Karpas-422 (cell line): ENCODE measurements around the gene PIM1. TPM values are rescaled to one million over a fixed set of nuclear protein-coding genes. Genes with fewer than 3 reads are reported as not detected.

Experiments
- DNase-seq: peaks from one replicate; pipeline ENCODE4 v3.0.0-alpha.2; 2015
- H2AFZ ChIP-seq: fragments of 200-600 bp; sonication (generic); 2 replicates; pipeline ENCODE4 v1.6.1; 2014; ENCODE audit warnings: antibody characterized with exemption, low read length, mixed read lengths
- H3K27ac ChIP-seq: fragments of 200-600 bp; sonication (generic); 2 replicates; pipeline ENCODE4 v1.5.1; 2014; ENCODE audit warnings: mild to moderate bottlenecking, low read length, moderate library complexity
- H3K27me3 ChIP-seq: fragments of 200-600 bp; sonication (generic); 2 replicates; pipeline ENCODE4 v1.6.1; 2014; ENCODE audit warnings: low read length, mixed read lengths
- H3K36me3 ChIP-seq: fragments of 200-600 bp; sonication (generic); 2 replicates; pipeline ENCODE4 v1.6.1; 2014; ENCODE audit warnings: low read length, mixed read lengths; ENCODE audit not compliant: insufficient read depth
- H3K4me1 ChIP-seq: fragments of 200-600 bp; sonication (generic); 2 replicates; pipeline ENCODE4 v1.6.1; 2014; ENCODE audit warnings: mild to moderate bottlenecking, low read length, mixed read lengths
- H3K4me2 ChIP-seq: fragments of 200-600 bp; sonication (generic); 2 replicates; pipeline ENCODE4 v1.6.1; 2014; ENCODE audit warnings: low read length, low read depth, mild to moderate bottlenecking; ENCODE audit not compliant: poor library complexity, severe bottlenecking
- H3K4me3 ChIP-seq: fragments of 200-600 bp; sonication (generic); 2 replicates; pipeline ENCODE4 v1.5.1; 2014; ENCODE audit warnings: mild to moderate bottlenecking, antibody characterized with exemption, low read length, mixed read lengths
- H3K79me2 ChIP-seq: fragments of 200-600 bp; sonication (generic); 2 replicates; pipeline ENCODE4 v1.6.1; 2014; ENCODE audit warnings: mild to moderate bottlenecking, low read length, mixed read lengths
- H3K9ac ChIP-seq: fragments of 200-600 bp; sonication (generic); 2 replicates; pipeline ENCODE4 v1.6.0; 2014; ENCODE audit warnings: low read length
- H3K9me2 ChIP-seq: fragments of 200-600 bp; sonication (generic), shearing (Covaris generic); replicated peaks from 2 replicates; pipeline ENCODE4 v1.6.0; 2014; ENCODE audit warnings: mild to moderate bottlenecking, low read length, moderate library complexity; ENCODE audit not compliant: insufficient read depth
- H3K9me3 ChIP-seq: fragments of 300-700, 200-600 bp; sonication (generic); 2 replicates; pipeline ENCODE4 v1.6.1; 2014; ENCODE audit warnings: low read length, mixed read lengths
- H4K20me1 ChIP-seq: fragments of 200-600 bp; sonication (generic); 2 replicates; pipeline ENCODE4 v1.6.1; 2014; ENCODE audit warnings: mild to moderate bottlenecking, antibody characterized with exemption, low read length, low read depth; ENCODE audit not compliant: insufficient read depth
- total RNA-seq: library from RNA; depleted of rRNA; stranded (reverse); fragments of >200 nt; shearing (Covaris generic); gene quantifications from 2 replicates; pipeline ENCODE4 v1.2.3, GENCODE V29; 2014; ENCODE audit warnings: low replicate concordance

PIM1 gene
- total RNA-seq, 1 experiment from 2014 or later = 4.0 TPM

DNA sequence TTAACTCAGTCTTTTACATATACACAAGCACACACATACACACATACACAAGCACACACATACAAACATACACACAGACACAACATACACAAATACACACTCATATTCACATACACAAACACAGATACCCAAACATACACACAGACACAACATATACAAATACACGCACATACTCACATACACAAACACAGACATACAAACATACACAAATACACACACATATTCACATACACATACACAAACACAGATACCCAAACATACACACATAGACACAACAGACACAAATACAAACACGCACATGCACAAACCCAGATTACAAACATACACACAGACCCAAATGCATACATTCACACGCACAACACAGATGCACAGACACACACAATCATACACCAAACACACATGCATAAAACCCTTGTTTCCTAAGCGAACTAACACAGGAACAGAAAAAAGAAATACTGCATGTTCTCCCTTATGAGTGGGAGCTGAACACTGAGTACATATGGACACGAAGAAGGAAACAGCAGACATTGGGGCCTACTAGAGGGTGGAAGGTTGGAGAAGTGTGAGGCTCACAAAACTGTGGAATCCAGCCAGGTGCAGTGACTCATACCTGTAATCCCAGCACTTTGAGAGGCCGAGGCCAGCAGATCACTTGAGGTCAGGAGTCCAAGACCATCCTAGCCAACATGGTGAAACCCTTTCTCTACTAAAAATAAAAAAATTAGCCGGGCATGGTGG, 34.2 kb downstream of the PIM1 start:
- H3K4me1 ChIP-seq = no peaks in the 10 kb centered on the region
- no peak overlapping the region for H3K4me3 ChIP-seq
- H3K9me3 ChIP-seq = no peaks in the 10 kb centered on the region
- DNase-seq = no peak
- no peaks in the 10 kb centered on the region for H4K20me1 ChIP-seq
- H3K27me3 ChIP-seq = no peaks in the 10 kb centered on the region
- H3K9me2 ChIP-seq = no peaks in the 10 kb centered on the region
- H3K4me2 ChIP-seq = no peak overlapping the region
- no peaks in the 10 kb centered on the region for H3K79me2 ChIP-seq
- no peak overlapping the region for H3K9ac ChIP-seq
- no peaks in the 10 kb centered on the region for H3K36me3 ChIP-seq
- H2AFZ ChIP-seq = no peak overlapping the region
- H3K27ac ChIP-seq = no peak overlapping the region

DNA sequence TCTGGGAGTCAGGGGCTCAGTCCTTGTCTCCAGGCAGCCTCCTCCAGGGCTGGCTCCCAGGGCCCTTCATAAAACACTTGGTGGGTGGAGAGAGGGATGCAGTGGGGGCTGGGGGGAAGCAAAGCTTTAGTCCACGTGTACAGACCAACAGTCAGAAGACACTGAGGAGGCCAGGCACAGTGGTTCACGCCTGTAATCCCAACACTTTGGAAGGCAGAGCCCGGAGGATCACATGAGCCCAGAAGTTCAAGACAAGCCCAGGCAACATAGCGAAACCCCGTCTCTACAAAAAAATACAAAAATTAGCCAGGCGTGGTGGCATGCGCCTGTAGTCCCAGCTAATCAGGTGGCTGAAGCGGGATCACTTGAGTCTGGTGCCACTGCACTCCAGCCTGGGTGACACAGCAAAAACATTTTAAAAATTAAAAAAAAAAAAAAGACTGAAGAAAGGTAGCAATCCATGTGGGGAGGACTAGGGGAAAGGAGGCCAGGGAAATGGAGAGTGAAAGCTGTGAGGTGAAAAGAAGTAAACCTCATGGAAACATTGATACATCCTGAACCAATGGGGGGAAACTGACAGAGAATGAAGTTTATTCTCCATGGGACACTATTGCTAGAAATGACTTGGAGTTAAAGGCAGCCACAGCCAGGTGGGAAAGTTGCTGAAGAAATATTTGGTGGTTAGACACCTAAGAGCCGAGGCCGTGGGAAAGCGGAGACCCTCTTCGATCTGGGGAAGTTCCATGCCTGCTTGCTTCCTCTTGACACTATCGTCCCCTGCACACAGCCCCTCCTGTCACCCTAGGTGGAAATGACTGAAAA, 35.4 kb downstream of the PIM1 start:
- no peaks in the 10 kb centered on the region for H3K4me1 ChIP-seq
- H3K9me2 ChIP-seq = no peaks in the 10 kb centered on the region
- H4K20me1 ChIP-seq = no peaks in the 10 kb centered on the region
- no peak overlapping the region for H3K4me2 ChIP-seq
- DNase-seq = no peak
- H3K9ac ChIP-seq = no peak overlapping the region
- no peaks in the 10 kb centered on the region for H3K9me3 ChIP-seq
- no peak overlapping the region for H3K27ac ChIP-seq
- H3K36me3 ChIP-seq = no peaks in the 10 kb centered on the region
- H3K79me2 ChIP-seq = no peaks in the 10 kb centered on the region
- H3K27me3 ChIP-seq = no peaks in the 10 kb centered on the region
- no peak overlapping the region for H2AFZ ChIP-seq
- no peak overlapping the region for H3K4me3 ChIP-seq

DNA sequence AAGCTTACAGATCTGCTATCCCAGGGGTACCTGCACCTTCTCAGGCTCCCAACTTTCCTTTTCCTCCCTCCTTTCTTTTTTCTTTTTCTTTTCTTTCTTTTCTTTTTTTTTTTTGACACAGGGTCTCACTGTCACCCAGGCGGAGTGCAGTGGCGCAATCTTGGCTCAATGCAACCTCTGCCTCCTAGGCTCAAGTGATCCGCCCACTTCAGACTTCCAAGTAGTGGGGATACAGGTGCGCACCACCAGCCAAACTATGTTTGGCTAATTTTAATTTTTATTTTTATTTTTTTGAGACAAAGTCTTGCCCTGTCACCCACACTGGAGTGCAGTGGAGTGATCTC, 36.0 kb downstream of the PIM1 start:
- Histone ChIP-seq H3K9me3 (no peaks in the 10 kb centered on the region), H3K27me3 (no peaks in the 10 kb centered on the region), H3K79me2 (no peaks in the 10 kb centered on the region), H2AFZ (no peak overlapping the region), H4K20me1 (no peaks in the 10 kb centered on the region), H3K27ac (no peak overlapping the region), H3K4me1 (no peaks in the 10 kb centered on the region), H3K9me2 (no peaks in the 10 kb centered on the region), H3K9ac (no peak overlapping the region), H3K4me2 (no peak overlapping the region), H3K4me3 (no peak overlapping the region), H3K36me3 (no peaks in the 10 kb centered on the region)
- DNase-seq = no peak

DNA sequence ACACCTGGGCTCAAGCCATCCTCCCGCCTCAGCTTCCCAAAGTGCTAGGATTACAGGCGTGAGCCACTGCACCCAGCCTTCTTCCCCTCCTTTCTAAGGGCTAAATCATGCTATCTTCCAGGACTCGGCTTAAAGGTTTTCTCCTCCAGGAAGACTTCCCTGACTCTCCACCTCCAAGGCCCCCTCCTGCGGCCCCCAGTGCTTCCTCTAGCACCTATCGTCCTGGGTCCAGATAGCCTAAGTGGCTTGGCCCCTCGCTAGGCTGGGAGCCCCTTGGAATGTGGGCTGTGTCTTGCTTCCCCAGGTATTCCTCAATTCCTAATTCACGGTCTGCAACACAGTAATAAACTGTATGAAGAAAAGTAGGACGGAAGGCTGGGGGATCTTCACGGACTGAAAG, 36.7 kb downstream of the PIM1 start:
- Histone ChIP-seq H3K27ac (no peak overlapping the region), H3K27me3 (no peaks in the 10 kb centered on the region), H3K4me3 (no peak overlapping the region), H3K4me2 (no peak overlapping the region), H4K20me1 (no peaks in the 10 kb centered on the region), H3K9me2 (no peaks in the 10 kb centered on the region), H3K9ac (no peak overlapping the region), H3K79me2 (no peaks in the 10 kb centered on the region), H3K4me1 (no peaks in the 10 kb centered on the region), H2AFZ (no peak overlapping the region), H3K9me3 (no peaks in the 10 kb centered on the region), H3K36me3 (no peaks in the 10 kb centered on the region)
- no peak for DNase-seq

DNA sequence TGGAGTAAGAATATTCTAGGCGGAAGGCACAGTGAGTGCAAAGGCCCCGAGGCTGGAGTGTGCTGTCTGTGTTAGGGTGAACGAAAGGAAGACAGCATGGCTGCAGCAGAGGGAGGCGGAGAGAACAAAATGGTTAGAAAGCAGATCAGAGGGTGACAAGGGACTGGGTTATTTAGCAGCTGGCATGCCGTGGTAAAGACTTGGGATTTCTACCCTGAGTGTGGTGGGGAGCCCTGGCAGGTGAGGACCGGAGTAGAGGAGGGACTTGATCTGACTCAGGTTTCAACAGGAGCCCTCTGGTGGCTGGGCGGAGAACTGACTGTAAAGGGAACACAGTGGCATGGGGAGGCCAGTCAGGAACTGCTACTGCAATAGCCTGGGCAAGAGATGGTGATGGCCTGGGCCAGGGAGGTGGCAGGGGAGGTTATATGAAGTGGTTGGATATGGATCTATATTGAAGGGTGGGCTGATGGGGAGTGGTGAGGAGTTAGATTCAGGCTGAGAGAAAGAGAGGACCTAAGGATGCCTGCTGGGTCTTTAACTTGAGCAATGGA, 38.0 kb downstream of the PIM1 start:
- H3K79me2 ChIP-seq = no peaks in the 10 kb centered on the region
- no peaks in the 10 kb centered on the region for H3K36me3 ChIP-seq
- no peaks in the 10 kb centered on the region for H3K9me2 ChIP-seq
- H3K27ac ChIP-seq = no peak overlapping the region
- H2AFZ ChIP-seq = no peak overlapping the region
- no peak overlapping the region for H3K4me2 ChIP-seq
- no peak overlapping the region for H3K9ac ChIP-seq
- no peaks in the 10 kb centered on the region for H3K4me1 ChIP-seq
- no peaks in the 10 kb centered on the region for H3K27me3 ChIP-seq
- H4K20me1 ChIP-seq = no peaks in the 10 kb centered on the region
- H3K4me3 ChIP-seq = no peak overlapping the region
- peak; percentile 93 for DNase-seq
- H3K9me3 ChIP-seq = no peaks in the 10 kb centered on the region

DNA sequence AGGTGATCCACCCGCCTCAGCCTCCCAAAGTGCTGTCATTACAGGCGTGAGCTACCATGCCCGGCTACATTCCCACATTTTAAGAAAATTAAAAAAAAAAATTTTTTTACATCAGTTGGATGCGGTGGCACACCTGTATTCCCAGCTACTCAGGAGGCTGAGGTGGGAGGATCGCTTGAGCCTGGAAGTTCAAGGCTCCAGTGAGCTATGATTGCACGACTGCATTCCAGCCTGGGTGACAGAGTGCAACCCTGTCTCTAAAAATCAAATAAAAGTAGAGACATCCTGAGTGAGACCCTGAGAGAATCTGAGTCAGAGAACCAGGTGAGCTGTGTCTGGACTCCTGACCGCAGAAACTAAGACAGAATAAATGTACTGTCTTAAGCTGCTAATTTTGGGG, 38.8 kb downstream of the PIM1 start:
- Histone ChIP-seq H3K36me3 (no peaks in the 10 kb centered on the region), H4K20me1 (no peaks in the 10 kb centered on the region), H3K4me3 (no peak overlapping the region), H3K9me2 (no peaks in the 10 kb centered on the region), H3K4me2 (no peak overlapping the region), H3K79me2 (no peaks in the 10 kb centered on the region), H3K9ac (no peak overlapping the region), H2AFZ (no peak overlapping the region), H3K27me3 (no peaks in the 10 kb centered on the region), H3K27ac (no peak overlapping the region), H3K9me3 (no peaks in the 10 kb centered on the region), H3K4me1 (no peaks in the 10 kb centered on the region)
- DNase-seq = no peak

DNA sequence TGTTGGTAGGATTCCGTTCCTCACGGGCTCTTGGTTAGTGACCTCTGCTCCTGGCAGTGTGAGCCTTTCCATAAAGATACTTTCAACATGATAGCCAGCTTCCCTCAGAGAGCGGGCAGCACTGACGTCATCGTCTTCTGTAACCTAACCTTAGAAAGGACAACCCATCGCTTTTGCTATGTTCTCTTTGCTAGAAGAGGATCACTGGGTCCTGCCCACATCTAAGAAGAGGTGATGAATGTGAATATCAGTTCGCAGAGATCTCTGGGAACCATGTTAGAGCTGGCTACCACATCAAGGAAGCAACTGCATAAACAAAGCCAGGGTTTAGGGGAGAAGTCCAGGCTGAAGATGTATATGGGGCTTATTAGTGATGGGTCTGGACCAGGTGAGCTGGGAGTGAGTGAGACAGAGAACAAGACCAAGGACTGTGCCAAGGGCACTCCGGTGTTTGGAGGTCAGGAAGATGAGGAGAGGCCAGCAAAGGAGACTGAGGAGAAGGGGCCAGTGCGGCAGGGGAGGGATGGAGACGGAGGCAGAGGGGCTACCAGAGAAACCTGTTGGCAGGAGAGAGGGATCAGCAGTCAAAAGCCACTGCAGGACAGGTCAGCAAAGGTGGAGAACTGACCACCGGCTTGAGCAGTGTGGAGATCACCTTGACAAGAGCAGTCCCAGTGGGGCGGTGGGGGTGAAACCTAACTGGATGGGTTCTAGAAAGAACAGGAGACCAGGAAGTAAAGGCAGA, 39.7 kb downstream of the PIM1 start:
- Histone ChIP-seq H3K27me3 (no peaks in the 10 kb centered on the region), H4K20me1 (no peaks in the 10 kb centered on the region), H3K4me3 (no peak overlapping the region), H2AFZ (no peak overlapping the region), H3K4me2 (no peak overlapping the region), H3K27ac (no peak overlapping the region), H3K4me1 (no peaks in the 10 kb centered on the region), H3K9me3 (no peaks in the 10 kb centered on the region), H3K79me2 (no peaks in the 10 kb centered on the region), H3K9me2 (no peaks in the 10 kb centered on the region), H3K9ac (no peak overlapping the region), H3K36me3 (no peaks in the 10 kb centered on the region)
- DNase-seq = no peak
